ENCODE measurements around the gene AHCYL2. TPM values are rescaled to one million over a fixed set of nuclear protein-coding genes. Genes with fewer than 3 reads are reported as not detected.
"Not testable (repeated sequence)": the region's sequence is repeated elsewhere in the genome, so short reads cannot be mapped to it uniquely, and the experiment has no call there.

AHCYL2 gene
- total RNA-seq, 2 experiments from 2014 or later: 10.0 to 12.1 TPM

- no peak for DNase-seq
- H3K27me3 Mint-ChIP-seq: peaks cover 2% of the 10 kb centered on the region
- H3K4me1 Mint-ChIP-seq: no peaks in the 10 kb centered on the region
- no peak for ATAC-seq (ENCODE audit: low read depth)
- H3K9me3 Mint-ChIP-seq: peaks cover 14% of the 10 kb centered on the region
- POLR2A ChIA-PET: no interaction called here
- no peak overlapping the region for H3K27ac Mint-ChIP-seq
- H3K4me3 Mint-ChIP-seq: no peak overlapping the region
- peaks cover 17% of the 10 kb centered on the region for H3K36me3 Mint-ChIP-seq
Observed at GRCh38 chr7:129299889-129300288, 75.1 kb downstream of the AHCYL2 start.

DNA sequence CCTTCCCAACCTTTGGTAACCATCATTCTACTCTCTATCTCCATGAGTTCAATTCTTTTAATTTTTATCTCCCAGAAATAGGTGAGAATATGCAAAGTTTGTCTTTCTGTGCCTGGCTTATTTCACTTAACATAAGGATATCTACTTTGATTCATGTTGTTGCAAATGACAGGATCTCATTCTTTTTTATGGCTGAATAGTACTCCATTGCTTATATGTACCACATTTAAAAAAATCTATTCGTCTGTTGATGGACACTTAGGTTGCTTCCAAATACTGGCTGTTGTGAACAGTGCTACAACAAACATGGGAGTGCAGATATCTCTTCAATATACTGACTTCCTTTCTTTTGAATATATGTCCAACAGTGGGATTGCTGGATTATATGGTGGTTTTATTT is 75.5 kb downstream of the AHCYL2 start:
- H3K27me3 Mint-ChIP-seq; H3K4me1 Mint-ChIP-seq; ATAC-seq (ENCODE audit: low read depth); DNase-seq; H3K27ac Mint-ChIP-seq; H3K4me3 Mint-ChIP-seq; POLR2A ChIA-PET: not testable (repeated sequence)
- peaks cover 14% of the 10 kb centered on the region for H3K9me3 Mint-ChIP-seq
- H3K36me3 Mint-ChIP-seq: peaks cover 17% of the 10 kb centered on the region

DNA sequence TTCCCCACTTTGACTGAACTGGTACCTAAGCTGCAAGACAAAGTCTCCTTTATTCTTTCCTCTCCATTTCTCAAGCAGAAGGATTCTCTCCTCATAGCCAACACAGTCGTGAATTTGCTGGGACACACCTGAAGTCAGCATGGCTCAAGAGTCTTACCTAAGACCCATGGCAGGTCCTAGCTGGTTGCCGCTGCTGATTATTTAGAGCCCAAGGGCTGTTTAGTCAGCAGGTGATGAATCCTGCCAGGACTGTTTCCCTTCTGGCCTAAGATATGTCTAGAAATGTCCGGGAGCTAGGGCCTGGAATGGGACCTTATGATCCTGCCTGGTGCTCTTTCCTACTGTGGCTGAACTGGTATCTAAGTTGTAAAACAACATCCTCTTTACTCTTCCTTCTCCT is 82.8 kb downstream of the AHCYL2 start:
- H3K4me1 Mint-ChIP-seq: no peaks in the 10 kb centered on the region
- no peak for ATAC-seq (ENCODE audit: low read depth)
- POLR2A ChIA-PET: no interaction called here

DNA sequence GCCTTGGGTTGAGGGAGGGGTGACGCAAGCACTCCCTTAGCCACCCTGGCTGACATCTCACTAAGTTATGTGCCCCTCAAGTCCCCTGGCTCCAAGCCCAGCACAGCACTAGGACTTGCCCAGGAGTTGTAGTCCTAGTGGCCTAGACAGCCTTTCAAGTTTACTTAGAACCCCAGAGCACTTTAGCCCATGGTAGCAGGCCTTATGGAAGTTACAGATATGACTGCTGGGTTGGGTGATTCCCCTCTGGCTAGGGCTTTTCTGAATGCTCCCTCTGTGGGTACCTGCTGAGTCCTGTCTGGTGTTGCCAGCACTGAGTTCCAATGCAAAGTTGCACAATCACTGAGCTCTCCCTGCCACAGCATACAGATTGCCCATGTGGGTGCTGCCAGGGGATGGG is 83.2 kb downstream of the AHCYL2 start:
- DNase-seq (no peak), ATAC-seq (ENCODE audit: low read depth) (no peak)
- peaks cover 15% of the 10 kb centered on the region for H3K36me3 Mint-ChIP-seq
- POLR2A ChIA-PET: no interaction called here
- no peaks in the 10 kb centered on the region for H3K4me1 Mint-ChIP-seq
- H3K9me3 Mint-ChIP-seq: peaks cover 10% of the 10 kb centered on the region
- peaks cover 2% of the 10 kb centered on the region for H3K27me3 Mint-ChIP-seq
- H3K27ac Mint-ChIP-seq: no peak overlapping the region
- H3K4me3 Mint-ChIP-seq: no peak overlapping the region

More for the DNA sequence above, 82.8 kb downstream of the AHCYL2 start:
- Mint-ChIP-seq H3K27me3 (peaks cover 2% of the 10 kb centered on the region), H3K27ac (no peak overlapping the region), H3K9me3 (peaks cover 12% of the 10 kb centered on the region), H3K36me3 (peaks cover 15% of the 10 kb centered on the region), H3K4me3 (no peak overlapping the region)
- no peak for DNase-seq

GRCh38 chr7:129311429-129311828 is 86.6 kb downstream of the AHCYL2 start:
- H3K9me3 Mint-ChIP-seq: peaks cover 3% of the 10 kb centered on the region
- H3K27ac Mint-ChIP-seq: no peak overlapping the region
- ATAC-seq (ENCODE audit: low read depth) (no peak), DNase-seq (no peak)
- H3K36me3 Mint-ChIP-seq: peaks cover 5% of the 10 kb centered on the region
- no peak overlapping the region for H3K4me3 Mint-ChIP-seq
- no peaks in the 10 kb centered on the region for H3K27me3 Mint-ChIP-seq
- H3K4me1 Mint-ChIP-seq: no peaks in the 10 kb centered on the region
- POLR2A ChIA-PET: no interaction called here

GRCh38 chr7:129313282-129313681 is 88.5 kb downstream of the AHCYL2 start:
- no peak overlapping the region for H3K4me3 Mint-ChIP-seq
- no peaks in the 10 kb centered on the region for H3K27me3 Mint-ChIP-seq
- no peak for ATAC-seq (ENCODE audit: low read depth)
- no peaks in the 10 kb centered on the region for H3K4me1 Mint-ChIP-seq
- H3K27ac Mint-ChIP-seq: no peak overlapping the region
- peaks cover 3% of the 10 kb centered on the region for H3K9me3 Mint-ChIP-seq
- POLR2A ChIA-PET: no interaction called here
- H3K36me3 Mint-ChIP-seq: peaks cover 5% of the 10 kb centered on the region
- DNase-seq: no peak

GRCh38 chr7:129315960-129316359 is 91.1 kb downstream of the AHCYL2 start:
- peaks cover 4% of the 10 kb centered on the region for H3K36me3 Mint-ChIP-seq
- H3K9me3 Mint-ChIP-seq: peaks cover 3% of the 10 kb centered on the region
- no peaks in the 10 kb centered on the region for H3K4me1 Mint-ChIP-seq
- no peak for DNase-seq
- no peak for ATAC-seq (ENCODE audit: low read depth)
- no peaks in the 10 kb centered on the region for H3K27me3 Mint-ChIP-seq
- H3K27ac Mint-ChIP-seq: no peak overlapping the region
- H3K4me3 Mint-ChIP-seq: no peak overlapping the region
- POLR2A ChIA-PET: no interaction called here

DNA sequence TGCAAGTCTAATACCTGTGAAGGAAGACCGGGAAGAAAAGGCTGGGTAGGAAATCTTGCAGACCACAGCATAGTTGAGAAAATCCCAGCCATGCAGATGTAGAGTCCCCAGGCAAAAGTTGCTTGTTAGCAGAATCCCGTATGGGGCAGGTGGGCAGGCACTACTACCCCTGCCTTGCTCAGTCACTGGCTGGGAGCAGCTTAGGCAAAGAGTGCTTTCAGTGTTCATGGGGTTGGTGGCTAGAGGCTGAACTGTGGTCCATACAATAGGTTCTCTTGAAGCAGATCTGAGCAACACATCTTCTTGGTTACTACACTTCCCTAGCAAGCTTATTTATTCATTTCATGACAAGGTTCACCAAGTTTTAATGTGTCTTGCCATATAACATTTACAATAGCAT is 92.6 kb downstream of the AHCYL2 start:
- POLR2A ChIA-PET: no interaction called here
- Mint-ChIP-seq H3K36me3 (peaks cover 3% of the 10 kb centered on the region), H3K4me3 (no peak overlapping the region), H3K27ac (no peak overlapping the region), H3K27me3 (no peaks in the 10 kb centered on the region), H3K4me1 (no peaks in the 10 kb centered on the region), H3K9me3 (peaks cover 4% of the 10 kb centered on the region)
- ATAC-seq (ENCODE audit: low read depth) (no peak), DNase-seq (no peak)

DNA sequence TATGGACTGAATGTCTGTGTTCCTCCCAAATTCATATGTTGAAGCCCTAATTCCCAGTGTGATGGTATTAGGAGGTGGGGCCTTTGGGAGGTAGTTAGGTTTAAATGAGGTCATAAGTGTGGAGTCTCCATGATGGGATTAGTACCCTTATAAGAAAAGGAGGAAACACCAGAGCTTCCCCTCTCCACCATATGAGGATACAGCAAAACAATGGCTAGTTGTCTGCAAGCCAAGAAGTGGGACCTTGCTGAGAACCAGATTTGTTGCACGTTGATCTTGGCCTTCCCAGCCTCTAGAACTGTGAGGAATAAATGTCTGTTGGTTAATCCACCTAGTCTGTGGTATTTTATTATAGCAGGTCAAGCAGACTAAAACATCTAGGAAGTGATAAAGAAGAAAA is 102.2 kb downstream of the AHCYL2 start:
- DNase-seq (no peak), ATAC-seq (ENCODE audit: low read depth) (no peak)
- H3K4me1 Mint-ChIP-seq: no peaks in the 10 kb centered on the region
- H3K36me3 Mint-ChIP-seq: peaks cover 13% of the 10 kb centered on the region
- no peak overlapping the region for H3K27ac Mint-ChIP-seq
- POLR2A ChIA-PET: no interaction called here
- H3K4me3 Mint-ChIP-seq: no peak overlapping the region
- no peaks in the 10 kb centered on the region for H3K27me3 Mint-ChIP-seq
- peaks cover 9% of the 10 kb centered on the region for H3K9me3 Mint-ChIP-seq

- POLR2A ChIA-PET: no interaction called here
- Mint-ChIP-seq H3K4me3 (no peak overlapping the region), H3K4me1 (no peaks in the 10 kb centered on the region), H3K36me3 (no peaks in the 10 kb centered on the region), H3K27me3 (no peaks in the 10 kb centered on the region), H3K9me3 (no peaks in the 10 kb centered on the region), H3K27ac (no peak overlapping the region)
- DNase-seq (no peak), ATAC-seq (ENCODE audit: low read depth) (no peak)
Observed at GRCh38 chr7:129332254-129333035, 107.6 kb downstream of the AHCYL2 start.

DNA sequence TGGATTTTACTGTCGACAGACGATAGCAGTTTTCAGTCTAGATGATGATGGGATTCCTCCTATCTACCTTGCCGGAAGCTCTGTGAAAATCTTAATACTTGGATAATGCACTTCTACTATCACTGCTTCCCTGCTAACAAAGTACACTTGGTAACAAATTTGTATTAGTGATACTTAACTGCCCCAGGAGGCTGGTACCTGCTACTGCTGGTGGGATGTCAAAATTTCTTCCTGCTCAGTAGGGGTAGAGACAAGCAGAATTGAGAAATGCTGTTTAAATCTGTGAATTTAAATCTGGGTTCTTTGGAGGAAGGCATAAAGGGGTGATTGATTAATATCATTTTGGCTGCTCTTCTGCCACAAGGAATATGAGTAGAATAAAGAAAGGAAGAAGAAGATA is 109.6 kb downstream of the AHCYL2 start:
- no peaks in the 10 kb centered on the region for H3K4me1 Mint-ChIP-seq
- H3K4me3 Mint-ChIP-seq: no peak overlapping the region
- no peak overlapping the region for H3K27ac Mint-ChIP-seq
- no peaks in the 10 kb centered on the region for H3K27me3 Mint-ChIP-seq
- no peak for ATAC-seq (ENCODE audit: low read depth)
- no peaks in the 10 kb centered on the region for H3K36me3 Mint-ChIP-seq
- no peak for DNase-seq
- POLR2A ChIA-PET: no interaction called here
- H3K9me3 Mint-ChIP-seq: no peaks in the 10 kb centered on the region

DNA sequence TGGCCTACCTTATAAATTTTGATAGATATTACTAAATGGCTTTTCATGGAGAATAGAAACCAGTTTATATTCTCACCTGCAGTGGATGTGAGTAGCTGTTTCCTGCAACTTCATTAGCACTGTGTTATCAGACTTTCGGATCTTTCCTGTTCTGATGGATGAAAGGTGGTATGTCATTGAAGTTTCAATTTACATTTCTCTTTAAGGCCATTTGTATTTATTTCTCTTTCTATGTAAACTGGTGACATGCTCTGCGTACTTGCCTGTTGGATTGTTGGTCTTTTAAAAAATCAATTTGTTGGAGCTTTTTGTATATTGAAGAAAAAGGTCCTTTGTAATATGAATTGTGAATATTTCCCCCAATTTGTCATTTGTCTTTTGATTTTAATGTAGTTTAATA is 113.6 kb downstream of the AHCYL2 start:
- Mint-ChIP-seq H3K27ac (no peak overlapping the region), H3K27me3 (no peaks in the 10 kb centered on the region), H3K4me3 (no peak overlapping the region), H3K9me3 (no peaks in the 10 kb centered on the region), H3K4me1 (peaks cover 14% of the 10 kb centered on the region), H3K36me3 (no peaks in the 10 kb centered on the region)
- ATAC-seq (ENCODE audit: low read depth) (no peak), DNase-seq (no peak)
- POLR2A ChIA-PET: no interaction called here

- Mint-ChIP-seq H3K36me3 (no peaks in the 10 kb centered on the region), H3K27ac (no peak overlapping the region)
- ATAC-seq (ENCODE audit: low read depth): no peak
Observed at GRCh38 chr7:129341212-129341611, 116.4 kb downstream of the AHCYL2 start.

GRCh38 chr7:129341816-129342806 is 117.3 kb downstream of the AHCYL2 start:
- H3K27ac Mint-ChIP-seq: no peak overlapping the region
- H3K27me3 Mint-ChIP-seq: no peaks in the 10 kb centered on the region
- no peak for ATAC-seq (ENCODE audit: low read depth)
- H3K36me3 Mint-ChIP-seq: no peaks in the 10 kb centered on the region
- peaks cover 30% of the 10 kb centered on the region for H3K4me1 Mint-ChIP-seq
- H3K4me3 Mint-ChIP-seq: no peak overlapping the region
- H3K9me3 Mint-ChIP-seq: no peaks in the 10 kb centered on the region
- POLR2A ChIA-PET: no interaction called here
- no peak for DNase-seq

More at GRCh38 chr7:129341212-129341611, 116.4 kb downstream of the AHCYL2 start:
- Mint-ChIP-seq H3K4me1 (peaks cover 30% of the 10 kb centered on the region), H3K27me3 (no peaks in the 10 kb centered on the region), H3K9me3 (no peaks in the 10 kb centered on the region), H3K4me3 (no peak overlapping the region)
- DNase-seq: no peak
- POLR2A ChIA-PET: no interaction called here
